K562 (cell line): ENCODE results near the gene DPY30. TPM values are rescaled to one million over a fixed set of nuclear protein-coding genes. Genes with fewer than 3 reads are reported as not detected.
A peak's percentile ranks its signal among the peaks of the same experiment; 100 is the strongest.

Experiments
- CBX2 ChIP-seq: fragments of 200-600 bp; sonication (generic); IDR thresholded peaks from one replicate; pipeline ENCODE4 v1.6.1; 2012; ENCODE audit warnings: mild to moderate bottlenecking, low read length, inconsistent platforms; ENCODE audit not compliant: insufficient read depth, poor library complexity, severe bottlenecking
- CHD1 ChIP-seq: fragments of 200-600 bp; sonication (generic); IDR thresholded peaks from one replicate; pipeline ENCODE4 v1.6.1; 2012; ENCODE audit warnings: mild to moderate bottlenecking, moderate library complexity, low read length, inconsistent platforms
- CREB5 ChIP-seq: fragments of 250-450 bp; sonication (Bioruptor Pico); IDR thresholded peaks from 2 replicates; pipeline ENCODE4 v1.5.0; 2020; ENCODE audit warnings: mild to moderate bottlenecking
- ERF ChIP-seq: fragments of 450-650 bp; formaldehyde crosslinking; IDR thresholded peaks from 2 replicates; pipeline ENCODE4 v1.4.0; 2020; ENCODE audit warnings: mild to moderate bottlenecking, mixed read lengths
- EWSR1 ChIP-seq: fragments of 450-650 bp; IDR thresholded peaks from 2 replicates; pipeline ENCODE4 v1.6.1; 2018; ENCODE audit warnings: borderline replicate concordance, mild to moderate bottlenecking, low read depth, moderate library complexity; ENCODE audit not compliant: partially characterized antibody
- EZH2 ChIP-seq: IDR thresholded peaks from 2 replicates; pipeline ENCODE4 v1.6.1; 2012; ENCODE audit warnings: low read depth, mild to moderate bottlenecking, inconsistent platforms, low read length, borderline replicate concordance
- IFI16 ChIP-seq: fragments of 250-450 bp; sonication (Bioruptor Pico); IDR thresholded peaks from 2 replicates; pipeline ENCODE4 v2.1.2; 2022; ENCODE audit warnings: mild to moderate bottlenecking, inconsistent platforms
- IRF2 ChIP-seq: sonication (generic); formaldehyde crosslinking; IDR thresholded peaks from 2 replicates; pipeline ENCODE4 v1.8.1; 2022; ENCODE audit warnings: mild to moderate bottlenecking, missing genetic modification reagents
- NR2C2 ChIP-seq, 2 experiments: fragments of 200-800 bp in 1 of 2; sonication (Bioruptor generic) in 1 of 2; sonication (generic) in 1 of 2; formaldehyde crosslinking in 1 of 2; IDR thresholded peaks; 2 replicates each; pipeline versions ENCODE4 v1.6.1 to v1.8.0; 2016 to 2022; ENCODE audit warnings: mild to moderate bottlenecking in 1 of 2, missing compliant biosample characterization in 1 of 2, missing genetic modification characterization in 1 of 2, missing genetic modification reagents in 1 of 2
- RBM17 ChIP-seq: fragments of 200-400 bp; formaldehyde crosslinking; IDR thresholded peaks from 2 replicates; pipeline ENCODE4 v1.6.1; 2017; ENCODE audit warnings: low read depth, mild to moderate bottlenecking, low read length, borderline replicate concordance
- RCOR1 ChIP-seq, 2 experiments: IDR thresholded peaks; 2 replicates each; pipeline ENCODE4 v1.6.1; 2012; ENCODE audit warnings: low read depth in 2 of 2, low read length in 2 of 2, borderline replicate concordance in 1 of 2, improper control_type of control experiment in 1 of 2
- ZBTB1 ChIP-seq: sonication (generic); formaldehyde crosslinking; IDR thresholded peaks from 2 replicates; pipeline ENCODE4 v1.8.1; 2023; ENCODE audit warnings: missing genetic modification reagents, low read depth, mild to moderate bottlenecking, borderline replicate concordance
- ZNF384 ChIP-seq: IDR thresholded peaks from 2 replicates; pipeline ENCODE4 v1.6.1; 2012; ENCODE audit warnings: low read depth, low read length, improper control_type of control experiment
- ZNF609 ChIP-seq: sonication (generic); formaldehyde crosslinking; IDR thresholded peaks from 2 replicates; pipeline ENCODE4 v1.8.1; 2023; ENCODE audit warnings: missing genetic modification reagents, mild to moderate bottlenecking, borderline replicate concordance
- polyA plus RNA-seq, 8 experiments: library from polyadenylated mRNA; depleted of rRNA in 4 of 8; stranded (reverse) in 5 of 8; unstranded in 3 of 8; fragments of >200 nt; fragmentation: Nextera tagmentation in 2 of 8; fragmentation: Illumina TruSeq in 1 of 8; extraction: Ambion mirVana in 2 of 8; extraction: Trizol in 1 of 8; gene quantifications; 2 replicates each; pipeline versions ENCODE4 v1.2.1 to v1.2.3, GENCODE V29; 2011 to 2014; ENCODE audit warnings: inconsistent platforms in 1 of 8, missing spikeins in 1 of 8
- total RNA-seq, 7 experiments: library from RNA; depleted of rRNA in 6 of 7; stranded (reverse); fragments of >200 nt in 6 of 7; fragmentation: Illumina TruSeq in 2 of 7; extraction: Trizol in 2 of 7; gene quantifications; 2 replicates each; pipeline versions ENCODE4 v1.2.1 to v1.2.3, GENCODE V29; 2011 to 2021; ENCODE audit warnings: low replicate concordance in 1 of 7
- TF ChIP-seq, protein P1 (sequence below): sonication (generic); formaldehyde crosslinking; IDR thresholded peaks from 2 replicates; pipeline ENCODE4 v1.8.1; 2022; ENCODE audit warnings: missing genetic modification reagents
- TF ChIP-seq, protein P2 (sequence below): sonication (generic); formaldehyde crosslinking; IDR thresholded peaks from 2 replicates; pipeline ENCODE4 v1.8.1; 2023; ENCODE audit warnings: mild to moderate bottlenecking, missing genetic modification reagents

DPY30 gene
- total and polyA plus RNA-seq, 9 of the 15 experiments (the other 6 are each of a cell fraction or from before 2014, with no cell fraction given) = 64.6 to 402 (median 116) TPM

GRCh38 chr2:32010670-32011484 lies 28.7 kb downstream of the DPY30 start, which contains the start of gene MEMO1 (continued):
- no peak for TF ChIP-seq ZNF609 (CRISPR knock-in tag)
- no peak for TF ChIP-seq CHD1
- TF ChIP-seq EWSR1 = no peak
- TF ChIP-seq, protein P1, sequence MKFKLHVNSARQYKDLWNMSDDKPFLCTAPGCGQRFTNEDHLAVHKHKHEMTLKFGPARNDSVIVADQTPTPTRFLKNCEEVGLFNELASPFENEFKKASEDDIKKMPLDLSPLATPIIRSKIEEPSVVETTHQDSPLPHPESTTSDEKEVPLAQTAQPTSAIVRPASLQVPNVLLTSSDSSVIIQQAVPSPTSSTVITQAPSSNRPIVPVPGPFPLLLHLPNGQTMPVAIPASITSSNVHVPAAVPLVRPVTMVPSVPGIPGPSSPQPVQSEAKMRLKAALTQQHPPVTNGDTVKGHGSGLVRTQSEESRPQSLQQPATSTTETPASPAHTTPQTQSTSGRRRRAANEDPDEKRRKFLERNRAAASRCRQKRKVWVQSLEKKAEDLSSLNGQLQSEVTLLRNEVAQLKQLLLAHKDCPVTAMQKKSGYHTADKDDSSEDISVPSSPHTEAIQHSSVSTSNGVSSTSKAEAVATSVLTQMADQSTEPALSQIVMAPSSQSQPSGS (CRISPR knock-in tag) = no peak
- TF ChIP-seq RCOR1 (IDR thresholded peaks at IDR 0.05; ENCODE audit: borderline replicate concordance in 1 of 2, low read depth in 2 of 2, low read length in 2 of 2) = peak in 1 of 2 experiments; percentile 8; a peak in 1 of 4 replicates
- no peak for TF ChIP-seq RBM17
- TF ChIP-seq ERF = peak; percentile 86; the same call in 1 of the 2 replicates
- peak; percentile 56; the same call in 1 of the 2 replicates for TF ChIP-seq ZBTB1 (CRISPR knock-in tag)
- peak; percentile 63; the same call in 1 of the 2 replicates for TF ChIP-seq NR2C2 (CRISPR knock-in tag; IDR thresholded peaks at IDR 0.05)
- peak; percentile 52 for TF ChIP-seq NR2C2 (tag; IDR thresholded peaks at IDR 0.05)
- TF ChIP-seq CBX2 = no peak
- no peak for TF ChIP-seq IRF2
- TF ChIP-seq CREB5 (CRISPR knock-in tag) = no peak
- TF ChIP-seq ZNF384 = no peak
- TF ChIP-seq, protein P2, sequence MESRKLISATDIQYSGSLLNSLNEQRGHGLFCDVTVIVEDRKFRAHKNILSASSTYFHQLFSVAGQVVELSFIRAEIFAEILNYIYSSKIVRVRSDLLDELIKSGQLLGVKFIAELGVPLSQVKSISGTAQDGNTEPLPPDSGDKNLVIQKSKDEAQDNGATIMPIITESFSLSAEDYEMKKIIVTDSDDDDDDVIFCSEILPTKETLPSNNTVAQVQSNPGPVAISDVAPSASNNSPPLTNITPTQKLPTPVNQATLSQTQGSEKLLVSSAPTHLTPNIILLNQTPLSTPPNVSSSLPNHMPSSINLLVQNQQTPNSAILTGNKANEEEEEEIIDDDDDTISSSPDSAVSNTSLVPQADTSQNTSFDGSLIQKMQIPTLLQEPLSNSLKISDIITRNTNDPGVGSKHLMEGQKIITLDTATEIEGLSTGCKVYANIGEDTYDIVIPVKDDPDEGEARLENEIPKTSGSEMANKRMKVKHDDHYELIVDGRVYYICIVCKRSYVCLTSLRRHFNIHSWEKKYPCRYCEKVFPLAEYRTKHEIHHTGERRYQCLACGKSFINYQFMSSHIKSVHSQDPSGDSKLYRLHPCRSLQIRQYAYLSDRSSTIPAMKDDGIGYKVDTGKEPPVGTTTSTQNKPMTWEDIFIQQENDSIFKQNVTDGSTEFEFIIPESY (CRISPR knock-in tag) = peak; percentile 49; the same call in 1 of the 2 replicates
- no peak for TF ChIP-seq EZH2
- TF ChIP-seq IFI16 (CRISPR knock-in tag) = no peak
